HepG2 (cell line): Measurements from ENCODE around the gene AHCTF1. TPM values are rescaled to one million over a fixed set of nuclear protein-coding genes. Genes with fewer than 3 reads are reported as not detected.

Experiments
- ATAC-seq: fragments of 200-7000 bp; cut with Tn5 transposase; 3 replicates; pipeline ENCODE4 v1.9.1; 2020; ENCODE audit warnings: mild to moderate bottlenecking, moderate library complexity
- BruUV-seq: library from RNA; stranded (reverse); fragments of 400-500 nt; replicated peaks from 2 replicates; lab custom pipeline; 2021; lab: Mats Ljungman, UMichigan
- CTCF ChIA-PET: fragments of 300-600 bp; formaldehyde crosslinking; extraction: SDS; loops from one replicate; lab custom pipeline; 2021; ENCODE audit warnings: low total read pairs, inconsistent platforms, low intra/inter-chr PET ratio; lab: Yijun Ruan, JAX
- POLR2A ChIA-PET: fragments of 350-600 bp; sonication (Branson Sonifier 250); formaldehyde crosslinking; loops from one replicate; lab custom pipeline; 2020; ENCODE audit warnings: antibody characterized with exemption, inconsistent platforms; lab: Yijun Ruan, JAX
- DNase-seq: peaks from one replicate; pipeline ENCODE4 v3.0.0-alpha.2; 2015; ENCODE audit warnings: low spot score
- FAIRE-seq: peaks from 3 replicates; lab custom pipeline; 2011; peaks lifted over from hg19 to GRCh38; lab: Jason Lieb, UNC
- H2AFZ ChIP-seq: one replicate; pipeline ENCODE4 v1.6.1; 2011; ENCODE audit warnings: low read length, inconsistent platforms
- H3K27ac ChIP-seq: fragments of 300-600 bp; 3 replicates; pipeline ENCODE4 v1.8.0; 2011; ENCODE audit warnings: mixed run types, mild to moderate bottlenecking, mixed read lengths, low read length, inconsistent platforms; ENCODE audit not compliant: insufficient read depth; ENCODE audit errors: extremely low read length
- H3K27me3 ChIP-seq, 2 experiments: fragments of 200-600 bp in 1 of 2; 2 replicates in 1 of 2; 3 replicates in 1 of 2; pipeline versions ENCODE4 v1.6.0 to v1.8.0; 2011; ENCODE audit warnings: low read length in 2 of 2, mild to moderate bottlenecking in 2 of 2, moderate library complexity in 2 of 2, inconsistent platforms in 1 of 2; ENCODE audit not compliant: insufficient read depth in 2 of 2, control insufficient read depth in 1 of 2
- H3K36me3 ChIP-seq, 2 experiments: fragments of 200-600 bp in 1 of 2; replicated peaks in 1 of 2; 2 replicates in 1 of 2; 3 replicates in 1 of 2; pipeline versions ENCODE4 v1.5.1 to v1.8.0; 2011; ENCODE audit warnings: low read length in 2 of 2, inconsistent platforms in 1 of 2; ENCODE audit not compliant: insufficient read depth in 2 of 2, control insufficient read depth in 1 of 2
- H3K4me1 ChIP-seq: 2 replicates; pipeline ENCODE4 v1.5.1; 2012; ENCODE audit warnings: low read length, inconsistent platforms; ENCODE audit not compliant: insufficient read depth
- H3K4me2 ChIP-seq: 2 replicates; pipeline ENCODE4 v1.6.0; 2011; ENCODE audit warnings: low read depth, low read length, inconsistent platforms
- H3K4me3 ChIP-seq, 3 experiments: fragments of 200-600 bp in 1 of 3; sonication (generic), shearing (Covaris generic) in 1 of 3; replicated peaks in 1 of 3; 2 replicates each; pipeline ENCODE4 v1.5.1; 2011 to 2016; ENCODE audit warnings: low read length in 3 of 3, inconsistent platforms in 2 of 3, low read depth in 2 of 3, mild to moderate bottlenecking in 2 of 3, control low read depth in 1 of 3, mixed read lengths in 1 of 3; ENCODE audit not compliant: insufficient read depth in 1 of 3
- H3K79me2 ChIP-seq: one replicate; pipeline ENCODE4 v1.6.1; 2011; ENCODE audit warnings: low read length, inconsistent platforms; ENCODE audit not compliant: insufficient read depth
- H3K9ac ChIP-seq: 2 replicates; pipeline ENCODE4 v1.6.0; 2011; ENCODE audit warnings: mild to moderate bottlenecking, low read depth, low read length, inconsistent platforms; ENCODE audit not compliant: insufficient read depth
- H3K9me3 ChIP-seq: 2 replicates; pipeline ENCODE4 v1.5.1; 2012; ENCODE audit warnings: mild to moderate bottlenecking, low read length
- H4K20me1 ChIP-seq: 2 replicates; pipeline ENCODE4 v1.6.0; 2011; ENCODE audit warnings: inconsistent platforms, mild to moderate bottlenecking, low read length, moderate library complexity; ENCODE audit not compliant: insufficient read depth
- ASH2L ChIP-seq: fragments of 300-600, 200-600 bp; sonication (generic); IDR thresholded peaks from 2 replicates; pipeline ENCODE4 v1.7.0; 2017; ENCODE audit warnings: low read depth, mild to moderate bottlenecking, moderate library complexity, mixed read lengths, low read length; ENCODE audit not compliant: insufficient read length
- HCFC1 ChIP-seq: fragments of 150-350 bp; IDR thresholded peaks from 2 replicates; pipeline ENCODE4 v1.6.1; 2014; ENCODE audit warnings: low read depth, low read length
- NONO ChIP-seq, 2 experiments: fragments of 450-650 bp in 1 of 2; sonication (generic) in 1 of 2; formaldehyde crosslinking in 1 of 2; IDR thresholded peaks in 1 of 2; conservative IDR thresholded peaks in 1 of 2; 2 replicates each; pipeline versions ENCODE4 v1.6.1 to v1.8.0; 2017 to 2022; ENCODE audit warnings: mild to moderate bottlenecking in 1 of 2, missing genetic modification reagents in 1 of 2, moderate library complexity in 1 of 2
- PREB ChIP-seq: sonication (generic); formaldehyde crosslinking; IDR thresholded peaks from 2 replicates; pipeline ENCODE4 v1.4.0; 2020; ENCODE audit warnings: missing genetic modification reagents
- ZMAT3 ChIP-seq: sonication (generic); formaldehyde crosslinking; conservative IDR thresholded peaks from 2 replicates; pipeline ENCODE4 v1.7.0; 2021; ENCODE audit warnings: missing genetic modification reagents
- ZNF263 ChIP-seq: sonication (generic); formaldehyde crosslinking; IDR thresholded peaks from 2 replicates; pipeline ENCODE4 v1.4.0; 2020; ENCODE audit warnings: missing genetic modification reagents
- ZNF510 ChIP-seq: sonication (generic); formaldehyde crosslinking; IDR thresholded peaks from 2 replicates; pipeline ENCODE4 v1.4.0; 2020; ENCODE audit warnings: low read depth, mild to moderate bottlenecking, missing genetic modification reagents
- ZNF678 ChIP-seq: sonication (generic); formaldehyde crosslinking; IDR thresholded peaks from 2 replicates; pipeline ENCODE4 v1.4.0; 2020; ENCODE audit warnings: mild to moderate bottlenecking, missing genetic modification reagents
- ZSCAN21 ChIP-seq: sonication (generic); formaldehyde crosslinking; IDR thresholded peaks from 2 replicates; pipeline ENCODE4 v1.8.0; 2022; ENCODE audit warnings: mild to moderate bottlenecking, missing genetic modification reagents, moderate library complexity, borderline replicate concordance
- ZXDC ChIP-seq: sonication (generic); formaldehyde crosslinking; IDR thresholded peaks from 2 replicates; pipeline ENCODE4 v1.5.0; 2020; ENCODE audit warnings: mild to moderate bottlenecking, missing genetic modification reagents
- WGBS: methylation state at CpG from one replicate; pipeline ENCODE4 v1.1.6; 2017; ENCODE audit warnings: low lambda C conversion rate; 5-methylcytosine and 5-hydroxymethylcytosine counted together
- in situ Hi-C: cut with HindIII; loops from 2 replicates; pipeline ENCODE4 v1.10.0; 2017; ENCODE audit warnings: low pct_unique_long_range_greater_than_20kb; ENCODE audit not compliant: extremely low pct_ligation_motif_present
- intact Hi-C: fragments of 100-400 bp; cut with micrococcal nuclease; formaldehyde crosslinking; loops from one replicate; pipeline ENCODE4 v1.10.0; 2022; ENCODE audit not compliant: unreplicated experiment
- polyA plus RNA-seq, 8 experiments: library from polyadenylated mRNA; depleted of rRNA in 3 of 8; stranded (reverse) in 7 of 8; unstranded in 1 of 8; fragments of >200 nt; fragmentation: Illumina TruSeq in 4 of 8; extraction: Trizol in 4 of 8; gene quantifications; 2 replicates each; pipeline versions ENCODE4 v1.2.1 to v1.2.3, GENCODE V29; 2011 to 2016; ENCODE audit warnings: low read depth in 4 of 8, missing spikeins in 1 of 8, mixed read lengths in 1 of 8; ENCODE audit not compliant: insufficient read depth in 1 of 8
- total RNA-seq, 5 experiments: library from RNA; depleted of rRNA; stranded (reverse); fragments of >200 nt; fragmentation: Illumina TruSeq; extraction: Trizol; gene quantifications; 2 replicates each; pipeline ENCODE4 v1.2.3, GENCODE V29; 2016; ENCODE audit warnings: low read depth in 1 of 5

Gene AHCTF1
- total and polyA plus RNA-seq, 2 of the 13 experiments (the other 11 are each of a cell fraction or from before 2014, with no cell fraction given) = 16.6 to 45.9 TPM

GRCh38 chr1:246791303-246791918, 140.3 kb downstream of the AHCTF1 start:
- H3K9me3 ChIP-seq = no peaks in the 10 kb centered on the region
- intact Hi-C loops = no loop called here
- in situ Hi-C loops = no loop called here
- H2AFZ ChIP-seq = no peak overlapping the region
- 92% methylated on average over 14 of the region's 17 CpGs for WGBS
- peaks cover 29% of the 10 kb centered on the region for H3K4me1 ChIP-seq
- TF ChIP-seq HCFC1 (no peak), ZXDC (peak; percentile 92)
- H4K20me1 ChIP-seq = no peaks in the 10 kb centered on the region
- H3K36me3 ChIP-seq = no peaks in the 10 kb centered on the region
- H3K9ac ChIP-seq = no peak overlapping the region
- H3K27me3 ChIP-seq = peaks cover 1 to 23% of the 10 kb centered on the region in 2 experiments; a peak in 3 of 5 replicates
- ChIA-PET POLR2A (no interaction called here), CTCF (interaction anchor here (0.6 kb wide), 1 partner anchor 10 kb away, joined by 3 read pairs; no protein-coding TSS in a partner anchor)
- no peak overlapping the region for H3K4me3 ChIP-seq
- DNase-seq (no peak), ATAC-seq (peak; percentile 8), FAIRE-seq (no peak)
- no peak overlapping the region for H3K27ac ChIP-seq
- BruUV-seq = no TSS peak
- H3K4me2 ChIP-seq = no peak overlapping the region
- no peaks in the 10 kb centered on the region for H3K79me2 ChIP-seq

- TF ChIP-seq ZNF263 (CRISPR knock-in tag) (peak; percentile 84), ZMAT3 (no peak), ZNF510 (CRISPR knock-in tag) (no peak), NONO (IDR thresholded peaks at IDR 0.05) (no peak), NONO (CRISPR knock-in tag; conservative IDR thresholded peaks at IDR 0.05) (no peak), ZSCAN21 (no peak), ZNF678 (no peak), PREB (CRISPR knock-in tag) (no peak), ASH2L (no peak)
- Histone ChIP-seq H3K9me3 (peaks cover 1% of the 10 kb centered on the region; the same call in 1 of the 2 replicates), H3K27me3 (peaks cover 1 to 17% of the 10 kb centered on the region in 2 experiments; a peak in 3 of 5 replicates), H2AFZ (no peak overlapping the region), H3K9ac (no peak overlapping the region), H4K20me1 (no peaks in the 10 kb centered on the region), H3K4me3 (no peak overlapping the region), H3K79me2 (no peaks in the 10 kb centered on the region), H3K36me3 (no peaks in the 10 kb centered on the region), H3K27ac (no peak overlapping the region), H3K4me1 (peaks cover 29% of the 10 kb centered on the region), H3K4me2 (no peak overlapping the region)
- ChIA-PET POLR2A (no interaction called here), CTCF (no interaction called here)
- no peak for ATAC-seq
- intact Hi-C loops = no loop called here
- no peak for DNase-seq
- FAIRE-seq = no peak
- no TSS peak for BruUV-seq
- WGBS = 90% methylated on average over 18 of the region's 19 CpGs
- in situ Hi-C loops = no loop called here
These were observed 140.9 kb downstream of the AHCTF1 start for GRCh38 chr1:246790833-246791232.
